Measurements from ENCODE around the gene SIRPB2. TPM values are rescaled to one million over a fixed set of nuclear protein-coding genes. Genes with fewer than 3 reads are reported as not detected.

SIRPB2 gene
- total and polyA plus RNA-seq, 2 donors (not counting 3 experiments of a cell fraction or from before 2014, with no cell fraction given) = 9.5 to 19.7 TPM

GRCh38 chr20:1463971-1464570 is 27.1 kb downstream of the SIRPB2 start:
- no peak for FAIRE-seq
- H3K27me3 ChIP-seq (ENCODE audit: control insufficient read depth in 2 of 2, insufficient read depth in 2 of 2, low read length in 2 of 2) = no peaks in the 10 kb centered on the region
- CTCF ChIA-PET = interaction anchor here (1.1 to 2.0 kb wide), 3 partner anchors 26 to 40 kb away, joined by 3 to 11 read pairs (median 3); no protein-coding TSS in a partner anchor
- no peak for TF ChIP-seq MAX (IDR thresholded peaks at IDR 0.05; ENCODE audit: insufficient read depth, insufficient read length)
- no peak for DNase-seq (ENCODE audit: low read depth, low spot score)
- H3K79me2 ChIP-seq (ENCODE audit: control insufficient read depth, insufficient read depth, low read length) = peaks cover 60% of the 10 kb centered on the region
- intact Hi-C loops (cut with micrococcal nuclease) (no loop called here), dilution Hi-C loops (cut with MboI; ENCODE audit: extremely low pct_ligation_motif_present, low sequenced_read_pairs) (no loop called here)
- H3K9me1 ChIP-seq (replicated peaks; ENCODE audit: control insufficient read depth, extremely low read depth, insufficient read depth, low read length) = no peaks in the 10 kb centered on the region
- POLR2A ChIA-PET = no interaction called here
- H3K9ac ChIP-seq (replicated peaks; ENCODE audit: extremely low read depth, insufficient read depth, low read length) = no peak overlapping the region
- no peak overlapping the region for H2AFZ ChIP-seq (ENCODE audit: low read depth, low read length)
- H3K27ac ChIP-seq (ENCODE audit: insufficient read depth, low read depth, low read length) = no peak overlapping the region
- peaks cover 4% of the 10 kb centered on the region for H4K20me1 ChIP-seq (replicated peaks; ENCODE audit: control insufficient read depth, extremely low read depth, insufficient read depth, low read length)
- peaks cover 11 to 14% of the 10 kb centered on the region in 2 experiments for H3K36me3 ChIP-seq (ENCODE audit: control insufficient read depth in 2 of 2, extremely low read depth in 1 of 2, insufficient read depth in 2 of 2, low read length in 2 of 2)
- H3K4me3 ChIP-seq (replicated peaks in 1 of 3; ENCODE audit: insufficient read depth in 1 of 3, low read depth in 1 of 3, low read length in 3 of 3) = no peak overlapping the region
- H3K4me1 ChIP-seq (ENCODE audit: control insufficient read depth, extremely low read depth, insufficient read depth, low read length) = peaks cover 25% of the 10 kb centered on the region
- no peaks in the 10 kb centered on the region for H3K9me3 ChIP-seq (replicated peaks; ENCODE audit: control insufficient read depth, insufficient read depth, low read length)
- BruUV-seq (replicated peaks) = no TSS peak
- H3K4me2 ChIP-seq (ENCODE audit: insufficient read depth, low read length) = no peak overlapping the region

GRCh38 chr20:1462834-1463233 is 28.4 kb downstream of the SIRPB2 start:
- no peak for DNase-seq (ENCODE audit: low read depth, low spot score)
- no TSS peak for BruUV-seq (replicated peaks)

More at GRCh38 chr20:1462834-1463233, 28.4 kb downstream of the SIRPB2 start:
- no peak overlapping the region for H3K4me3 ChIP-seq (replicated peaks in 1 of 3; ENCODE audit: insufficient read depth in 1 of 3, low read depth in 1 of 3, low read length in 3 of 3)
- no peaks in the 10 kb centered on the region for H3K9me1 ChIP-seq (replicated peaks; ENCODE audit: control insufficient read depth, extremely low read depth, insufficient read depth, low read length)
- H3K27ac ChIP-seq (ENCODE audit: insufficient read depth, low read depth, low read length) = no peak overlapping the region
- H4K20me1 ChIP-seq (replicated peaks; ENCODE audit: control insufficient read depth, extremely low read depth, insufficient read depth, low read length) = peaks cover 4% of the 10 kb centered on the region
- no peak overlapping the region for H3K9ac ChIP-seq (replicated peaks; ENCODE audit: extremely low read depth, insufficient read depth, low read length)
- no peak overlapping the region for H3K4me2 ChIP-seq (ENCODE audit: insufficient read depth, low read length)
- intact Hi-C loops (cut with micrococcal nuclease) = no loop called here
- no peaks in the 10 kb centered on the region for H3K27me3 ChIP-seq (ENCODE audit: control insufficient read depth in 2 of 2, insufficient read depth in 2 of 2, low read length in 2 of 2)
- no peaks in the 10 kb centered on the region for H3K9me3 ChIP-seq (replicated peaks; ENCODE audit: control insufficient read depth, insufficient read depth, low read length)
- no peak for FAIRE-seq
- POLR2A ChIA-PET = no interaction called here
- H2AFZ ChIP-seq (ENCODE audit: low read depth, low read length) = no peak overlapping the region
- H3K4me1 ChIP-seq (ENCODE audit: control insufficient read depth, extremely low read depth, insufficient read depth, low read length) = peaks cover 22% of the 10 kb centered on the region
- peaks cover 65% of the 10 kb centered on the region for H3K79me2 ChIP-seq (ENCODE audit: control insufficient read depth, insufficient read depth, low read length)
- CTCF ChIA-PET = interaction anchor here (2.0 kb wide), 1 partner anchor 41 kb away, joined by 11 read pairs; no protein-coding TSS in a partner anchor
- dilution Hi-C loops (cut with MboI; ENCODE audit: extremely low pct_ligation_motif_present, low sequenced_read_pairs) = no loop called here
- TF ChIP-seq MYC (IDR thresholded peaks at IDR 0.05; ENCODE audit: low read depth, low read length) (no peak), CTCF (IDR thresholded peaks at IDR 0.05; ENCODE audit: extremely low read depth in 1 of 2, insufficient read depth in 1 of 2, low read depth in 1 of 2, low read length in 2 of 2) (no peak), POLR2A (IDR thresholded peaks at IDR 0.05; ENCODE audit: low read depth, low read length) (no peak), POLR2AphosphoS5 (IDR thresholded peaks at IDR 0.05; ENCODE audit: insufficient read depth, low read depth, low read length) (no peak), FOS (IDR thresholded peaks at IDR 0.05; ENCODE audit: borderline replicate concordance, insufficient read depth, low read length) (no peak), MAX (IDR thresholded peaks at IDR 0.05; ENCODE audit: insufficient read depth, insufficient read length) (no peak), GATA2 (IDR thresholded peaks at IDR 0.05; ENCODE audit: insufficient read depth, insufficient read length, low read depth, low read length) (no peak), EZH2 (IDR thresholded peaks at IDR 0.05; ENCODE audit: borderline replicate concordance, low read depth, low read length, severe bottlenecking) (no peak), JUN (IDR thresholded peaks at IDR 0.05; ENCODE audit: borderline replicate concordance, insufficient read depth, insufficient read length, low read depth) (no peak)
- peaks cover 14 to 22% of the 10 kb centered on the region in 2 experiments for H3K36me3 ChIP-seq (ENCODE audit: control insufficient read depth in 2 of 2, extremely low read depth in 1 of 2, insufficient read depth in 2 of 2, low read length in 2 of 2)

All from endothelial cell of umbilical vein (primary cell).